ENCODE data around the gene GMPPB. TPM values are rescaled to one million over a fixed set of nuclear protein-coding genes. Genes with fewer than 3 reads are reported as not detected.

Gene GMPPB
- total and polyA plus RNA-seq, 9 of the 15 experiments (the other 6 are each of a cell fraction or from before 2014, with no cell fraction given) = 0.53 to 17.4 (median 8.1) TPM

DNA sequence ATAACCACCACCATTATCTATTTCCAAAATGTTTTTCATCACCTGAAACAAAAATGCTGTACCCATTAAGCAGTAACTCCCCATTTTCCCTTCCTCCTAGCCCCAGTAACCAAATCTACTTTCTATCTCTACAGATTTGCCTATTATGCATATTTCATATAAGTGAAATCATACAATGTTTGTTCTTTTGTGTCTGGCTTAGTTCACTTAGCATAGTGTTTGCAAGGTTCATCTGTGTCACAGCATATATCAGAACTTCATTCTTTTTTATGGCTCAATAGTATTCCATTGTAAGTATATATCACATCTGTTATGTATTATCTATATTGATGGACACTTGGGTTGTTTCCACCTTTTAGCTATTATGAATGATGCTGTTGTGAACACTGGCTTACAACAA lies 16.7 kb upstream of the GMPPB start:
- no peaks in the 10 kb centered on the region for H3K9me1 ChIP-seq (ENCODE audit: control insufficient read depth, insufficient read depth, low read length)
- H3K4me3 ChIP-seq = no peak overlapping the region
- intact Hi-C loops (cut with micrococcal nuclease) (no loop called here), in situ Hi-C loops (cut with MboI) (no loop called here)
- no peak overlapping the region for H3K27ac ChIP-seq (ENCODE audit: extremely low read depth, low read depth, low read length)
- no peaks in the 10 kb centered on the region for H4K20me1 ChIP-seq (replicated peaks; ENCODE audit: control insufficient read depth, insufficient read depth, low read length)
- ChIA-PET POLR2A (no interaction called here), CTCF (ENCODE audit: low intra/inter-chr PET ratio) (no interaction called here)
- FAIRE-seq (no peak), ATAC-seq (no peak), DNase-seq (ENCODE audit: extremely low read depth in 1 of 4, low spot score in 3 of 4) (no peak)
- H3K4me2 ChIP-seq (ENCODE audit: insufficient read depth, low read length) = no peak overlapping the region
- H3K36me3 ChIP-seq (ENCODE audit: control insufficient read depth, insufficient read depth, low read length) = peaks cover 53% of the 10 kb centered on the region
- no peaks in the 10 kb centered on the region for H3K9me3 ChIP-seq (replicated peaks; ENCODE audit: control insufficient read depth, insufficient read depth, low read depth, low read length)
- no peaks in the 10 kb centered on the region for H3K4me1 ChIP-seq (replicated peaks in 1 of 2; ENCODE audit: control insufficient read depth in 2 of 2, insufficient read depth in 2 of 2, low read length in 2 of 2)
- no peak overlapping the region for H2AFZ ChIP-seq (ENCODE audit: low read depth, low read length)
- no peaks in the 10 kb centered on the region for H3K27me3 ChIP-seq (ENCODE audit: control insufficient read depth in 2 of 2, insufficient read depth in 2 of 2, low read length in 2 of 2)
- peaks cover 10% of the 10 kb centered on the region; the same call in 2 of the 3 replicates for H3K79me2 ChIP-seq (ENCODE audit: control insufficient read depth, insufficient read depth, low read length)
- no TSS peak for BruUV-seq (replicated peaks)
- TF ChIP-seq, protein P1, sequence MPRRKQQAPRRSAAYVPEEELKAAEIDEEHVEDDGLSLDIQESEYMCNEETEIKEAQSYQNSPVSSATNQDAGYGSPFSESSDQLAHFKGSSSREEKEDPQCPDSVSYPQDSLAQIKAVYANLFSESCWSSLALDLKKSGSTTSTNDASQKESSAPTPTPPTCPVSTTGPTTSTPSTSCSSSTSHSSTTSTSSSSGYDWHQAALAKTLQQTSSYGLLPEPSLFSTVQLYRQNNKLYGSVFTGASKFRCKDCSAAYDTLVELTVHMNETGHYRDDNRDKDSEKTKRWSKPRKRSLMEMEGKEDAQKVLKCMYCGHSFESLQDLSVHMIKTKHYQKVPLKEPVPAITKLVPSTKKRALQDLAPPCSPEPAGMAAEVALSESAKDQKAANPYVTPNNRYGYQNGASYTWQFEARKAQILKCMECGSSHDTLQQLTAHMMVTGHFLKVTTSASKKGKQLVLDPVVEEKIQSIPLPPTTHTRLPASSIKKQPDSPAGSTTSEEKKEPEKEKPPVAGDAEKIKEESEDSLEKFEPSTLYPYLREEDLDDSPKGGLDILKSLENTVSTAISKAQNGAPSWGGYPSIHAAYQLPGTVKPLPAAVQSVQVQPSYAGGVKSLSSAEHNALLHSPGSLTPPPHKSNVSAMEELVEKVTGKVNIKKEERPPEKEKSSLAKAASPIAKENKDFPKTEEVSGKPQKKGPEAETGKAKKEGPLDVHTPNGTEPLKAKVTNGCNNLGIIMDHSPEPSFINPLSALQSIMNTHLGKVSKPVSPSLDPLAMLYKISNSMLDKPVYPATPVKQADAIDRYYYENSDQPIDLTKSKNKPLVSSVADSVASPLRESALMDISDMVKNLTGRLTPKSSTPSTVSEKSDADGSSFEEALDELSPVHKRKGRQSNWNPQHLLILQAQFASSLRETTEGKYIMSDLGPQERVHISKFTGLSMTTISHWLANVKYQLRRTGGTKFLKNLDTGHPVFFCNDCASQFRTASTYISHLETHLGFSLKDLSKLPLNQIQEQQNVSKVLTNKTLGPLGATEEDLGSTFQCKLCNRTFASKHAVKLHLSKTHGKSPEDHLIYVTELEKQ (CRISPR knock-in tag; IDR thresholded peaks at IDR 0.05) = no peak
- TF ChIP-seq C11orf30 (IDR thresholded peaks at IDR 0.05; ENCODE audit: low read depth) (0 out of 2 replicates have a peak, but pooled peaks have one; percentile 25), ZNF316 (IDR thresholded peaks at IDR 0.05) (peak; percentile 38), RBM39 (optimal IDR thresholded peaks at IDR 0.05; ENCODE audit: low read depth, low read length) (no peak), ZNF146 (CRISPR knock-in tag; IDR thresholded peaks at IDR 0.05; ENCODE audit: unreplicated experiment) (peak; percentile 9), FOXA1 (IDR thresholded peaks at IDR 0.05; ENCODE audit: borderline replicate concordance) (no peak), GATAD2A (IDR thresholded peaks at IDR 0.05) (no peak), MYBL2 (IDR thresholded peaks at IDR 0.05; ENCODE audit: low read depth) (no peak), MYBL2 (CRISPR knock-in tag; IDR thresholded peaks at IDR 0.05; ENCODE audit: borderline replicate concordance) (no peak)
- TF ChIP-seq, protein P2, sequence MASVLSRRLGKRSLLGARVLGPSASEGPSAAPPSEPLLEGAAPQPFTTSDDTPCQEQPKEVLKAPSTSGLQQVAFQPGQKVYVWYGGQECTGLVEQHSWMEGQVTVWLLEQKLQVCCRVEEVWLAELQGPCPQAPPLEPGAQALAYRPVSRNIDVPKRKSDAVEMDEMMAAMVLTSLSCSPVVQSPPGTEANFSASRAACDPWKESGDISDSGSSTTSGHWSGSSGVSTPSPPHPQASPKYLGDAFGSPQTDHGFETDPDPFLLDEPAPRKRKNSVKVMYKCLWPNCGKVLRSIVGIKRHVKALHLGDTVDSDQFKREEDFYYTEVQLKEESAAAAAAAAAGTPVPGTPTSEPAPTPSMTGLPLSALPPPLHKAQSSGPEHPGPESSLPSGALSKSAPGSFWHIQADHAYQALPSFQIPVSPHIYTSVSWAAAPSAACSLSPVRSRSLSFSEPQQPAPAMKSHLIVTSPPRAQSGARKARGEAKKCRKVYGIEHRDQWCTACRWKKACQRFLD (CRISPR knock-in tag; IDR thresholded peaks at IDR 0.05) = no peak
- no peak overlapping the region for H3K9ac ChIP-seq (ENCODE audit: insufficient read depth in 1 of 2, low read depth in 2 of 2, low read length in 2 of 2)

Data from K562 (cell line).